NCI-H187 (cell line): ENCODE measurements around the gene KRTCAP3.

ENCODE experiments used
- DNase-seq, 2 experiments: peaks; one replicate each; lab custom pipeline; 2025; lab: John Stamatoyannopoulos, UW

KRTCAP3 gene

GRCh38 chr2:27441226-27441926 lies 805 bp upstream of the KRTCAP3 start:
- no peak for DNase-seq

DNA sequence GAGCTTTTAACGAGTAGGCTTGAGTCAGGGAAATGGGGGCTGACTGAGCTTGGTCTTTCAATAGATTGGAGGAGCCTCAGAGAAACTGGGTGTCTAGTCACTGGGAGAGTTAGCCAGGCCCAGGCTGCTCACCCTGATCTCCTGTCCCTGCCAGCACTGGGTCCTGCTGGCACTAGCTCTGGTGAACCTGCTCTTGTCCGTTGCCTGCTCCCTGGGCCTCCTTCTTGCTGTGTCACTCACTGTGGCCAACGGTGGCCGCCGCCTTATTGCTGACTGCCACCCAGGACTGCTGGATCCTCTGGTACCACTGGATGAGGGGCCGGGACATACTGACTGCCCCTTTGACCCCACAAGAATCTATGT lies 720 bp downstream of the KRTCAP3 start:
- no peak for DNase-seq

DNA sequence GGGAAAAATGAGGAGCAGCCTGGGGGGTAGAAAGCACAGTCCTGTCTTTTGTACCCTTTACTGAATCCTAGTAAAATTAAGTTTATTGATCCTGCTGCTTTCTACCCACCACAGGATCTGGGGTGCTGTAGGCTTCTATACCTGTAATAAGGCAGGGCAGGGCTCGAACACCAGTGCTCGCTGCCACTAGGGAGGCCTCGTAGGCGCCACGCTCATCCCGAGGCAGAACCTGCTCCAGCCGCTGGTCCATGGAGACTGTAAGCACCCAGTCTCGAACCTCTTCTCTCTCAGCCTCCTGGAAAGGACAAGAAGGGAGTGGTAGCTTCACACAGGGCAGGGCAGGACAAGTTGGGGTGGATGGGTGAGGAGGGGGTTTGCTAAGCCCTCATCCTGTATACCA lies 3.0 kb downstream of the KRTCAP3 start:
- DNase-seq: no peak

DNA sequence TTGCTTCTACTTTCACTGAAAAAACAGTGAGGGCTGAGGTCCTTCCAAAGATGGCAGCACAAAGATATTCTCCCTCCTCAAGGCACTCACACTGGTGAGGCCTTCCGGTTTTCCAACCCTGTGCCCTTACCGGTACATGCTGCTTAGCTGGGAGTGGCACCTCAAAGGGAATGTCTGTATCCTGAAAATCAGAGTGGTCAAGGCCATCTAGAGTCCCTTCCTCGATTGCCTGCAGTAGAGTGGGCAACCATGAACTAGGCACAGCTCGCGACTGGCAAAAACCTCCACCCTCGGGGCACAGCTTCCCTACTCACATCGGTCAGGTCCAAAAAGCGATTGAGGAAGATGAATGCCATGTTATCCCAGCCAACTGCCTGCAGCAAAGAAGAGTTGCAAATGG lies 3.4 kb downstream of the KRTCAP3 start:
- DNase-seq: no peak

GRCh38 chr2:27446057-27446456 lies 3.9 kb downstream of the KRTCAP3 start:
- no peak for DNase-seq

DNA sequence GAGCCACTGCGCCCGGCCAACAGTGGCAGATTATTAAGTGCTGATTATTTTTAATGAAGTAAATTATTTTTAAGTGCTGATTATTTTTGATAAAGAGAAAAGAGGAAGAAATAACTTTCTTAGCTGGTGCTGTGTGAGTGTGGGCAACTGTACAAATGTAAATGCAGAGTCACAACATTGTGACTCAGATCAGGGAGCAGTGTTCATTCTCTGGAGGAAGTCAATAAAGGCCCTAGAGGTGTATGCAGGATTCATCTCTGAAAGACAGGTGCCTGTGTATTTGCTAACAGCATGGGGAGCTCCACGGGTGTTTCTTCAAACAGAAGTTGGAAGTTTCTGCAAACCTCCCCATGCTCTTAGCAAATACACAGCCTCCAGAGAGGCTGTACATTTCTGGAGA lies 6.2 kb downstream of the KRTCAP3 start:
- DNase-seq: no peak

- DNase-seq: no peak
Measured at GRCh38 chr2:27451095-27451494, 8.9 kb downstream of the KRTCAP3 start.

DNA sequence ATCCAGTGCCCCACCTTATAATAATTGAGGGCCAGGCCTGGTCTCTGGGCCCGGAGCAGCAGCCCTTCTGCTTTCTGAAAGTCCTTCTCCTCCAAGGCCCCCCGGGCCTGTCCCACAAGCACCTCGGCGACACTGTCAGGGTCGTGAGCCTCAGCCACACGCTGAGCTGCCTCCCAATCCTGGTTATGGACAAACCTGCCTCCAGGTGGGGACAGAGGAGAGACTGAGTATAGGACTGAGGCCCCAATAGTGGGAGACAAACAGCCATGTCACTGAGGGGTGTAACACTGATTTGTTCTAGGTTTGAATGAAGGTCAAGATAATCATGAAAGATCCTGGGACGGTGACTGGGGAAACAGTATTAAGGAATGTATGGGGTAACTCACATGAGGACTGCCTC lies 11.8 kb downstream of the KRTCAP3 start:
- DNase-seq: no peak

GRCh38 chr2:27461118-27461517 lies 18.9 kb downstream of the KRTCAP3 start:
- DNase-seq: no peak

DNA sequence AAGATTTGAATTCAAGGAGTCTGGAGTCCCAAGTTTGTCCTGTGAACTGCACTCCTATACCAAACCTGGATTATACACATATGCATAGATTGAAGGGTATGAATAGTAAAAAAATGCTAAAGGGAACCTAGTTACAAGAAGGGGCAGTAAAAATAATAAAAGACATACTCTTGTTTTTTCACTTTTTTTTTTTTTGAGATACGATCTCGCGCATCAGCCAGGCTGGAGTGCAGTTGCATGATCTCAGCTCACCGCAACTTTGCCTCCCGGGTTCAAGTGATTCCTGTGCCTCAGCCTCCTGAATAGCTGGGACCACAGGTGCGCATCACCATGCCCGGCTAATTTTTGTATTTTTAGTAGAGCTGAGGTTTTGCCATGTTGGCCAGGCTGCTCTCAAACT lies 22.3 kb downstream of the KRTCAP3 start:
- no peak for DNase-seq

DNA sequence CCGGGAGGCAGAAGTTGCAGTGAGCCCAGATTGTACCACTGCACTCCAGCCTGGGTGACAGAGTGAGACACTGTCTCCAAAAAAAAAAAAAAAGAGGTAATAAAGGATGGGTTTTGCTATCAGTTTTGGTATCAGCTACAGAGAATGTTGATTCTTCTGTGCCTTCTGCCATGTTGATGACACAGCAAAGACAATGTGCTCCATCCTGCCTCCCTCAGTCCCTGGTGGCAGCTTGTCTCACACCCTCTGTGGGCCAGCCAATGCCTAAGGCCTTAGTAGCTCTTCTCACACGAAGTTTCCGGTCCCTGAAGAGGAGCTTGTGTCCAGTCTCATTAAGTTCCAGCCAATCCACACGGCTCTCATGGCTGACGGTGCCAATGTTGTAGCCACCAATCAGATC lies 29.8 kb downstream of the KRTCAP3 start:
- no peak for DNase-seq

DNA sequence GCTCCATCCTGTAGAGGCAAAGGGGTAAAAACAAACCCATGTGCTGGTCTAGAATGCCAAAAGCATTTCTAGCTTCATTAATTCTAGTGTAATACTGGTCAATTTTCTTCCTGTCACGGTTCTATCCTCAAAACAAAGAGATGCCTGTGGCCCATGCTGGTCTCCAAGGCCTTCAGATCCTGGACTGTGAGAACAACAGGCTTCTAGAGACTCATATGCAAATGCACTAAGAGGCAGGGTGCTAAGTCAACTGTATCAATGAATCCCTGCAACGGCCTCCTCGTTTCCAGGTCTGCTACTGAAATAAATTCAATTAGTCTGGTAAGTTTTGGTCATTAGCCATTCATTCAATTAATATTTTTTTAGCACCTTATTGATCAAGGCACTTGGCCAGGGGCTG lies 43.3 kb downstream of the KRTCAP3 start:
- no peak for DNase-seq

DNA sequence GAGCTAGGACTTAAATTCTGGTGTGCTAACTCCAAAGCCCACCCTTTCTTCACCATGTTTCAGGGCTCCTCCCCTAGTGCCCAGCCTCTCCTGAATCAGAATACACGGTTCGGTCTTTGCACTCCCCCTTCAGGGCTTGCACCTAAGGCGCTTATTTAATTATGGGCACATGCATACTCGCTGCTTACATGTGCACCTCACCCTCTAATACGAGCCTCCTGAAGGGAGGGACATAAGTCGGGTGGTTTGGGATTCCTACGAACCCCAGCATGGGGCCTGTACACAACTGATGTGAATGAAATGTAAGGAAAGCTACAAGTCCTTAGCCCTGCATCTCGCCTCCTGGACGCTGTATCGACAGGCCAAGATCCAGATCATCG lies 46.9 kb downstream of the KRTCAP3 start:
- DNase-seq: no peak

DNA sequence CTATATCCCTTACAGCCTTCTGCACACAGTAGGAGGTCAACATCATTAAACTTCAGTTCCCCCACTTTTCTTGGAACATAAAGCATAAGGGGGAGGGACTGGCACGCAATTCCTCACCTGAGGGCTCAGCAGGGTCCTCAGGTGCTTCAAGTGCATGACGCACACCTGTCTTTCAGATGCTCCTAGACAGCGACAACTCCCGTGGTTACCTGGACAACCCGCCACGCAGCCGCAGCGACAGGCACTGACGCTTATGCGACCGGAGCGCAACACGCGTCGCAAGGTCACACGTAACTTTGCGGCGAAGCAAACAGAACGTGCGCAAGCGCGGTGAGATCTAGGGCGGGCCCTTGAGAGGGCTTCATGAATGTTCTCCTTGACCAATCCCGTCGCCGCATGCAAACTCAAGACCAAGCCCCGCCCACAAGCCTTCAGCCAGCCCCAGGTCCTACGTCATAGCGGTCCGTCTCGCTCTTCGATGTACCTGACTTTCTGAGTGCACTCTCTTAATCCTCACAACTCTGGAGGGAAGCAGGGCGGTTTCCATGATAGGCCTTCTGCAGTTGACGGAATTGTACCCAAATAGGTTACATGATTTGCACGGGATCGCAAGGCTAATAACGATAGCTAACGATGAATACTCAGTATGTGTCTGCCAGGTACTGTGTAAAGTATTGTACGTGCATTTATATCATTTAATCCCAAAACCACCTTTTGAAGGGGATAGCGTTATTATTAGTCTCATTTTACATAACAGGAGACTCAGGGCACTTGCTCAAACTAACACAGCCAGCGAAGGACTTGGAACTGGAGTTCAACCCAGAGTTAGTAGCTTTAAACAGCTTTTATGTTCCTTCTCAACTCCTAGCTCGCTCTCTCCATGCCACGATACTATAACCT lies 47.6 kb downstream of the KRTCAP3 start, which contains the start of gene IFT172:
Gene IFT172, minus strand, starts transcription at position 246 of the 900 bp plus-strand sequence. Its CDS starts 90 bp downstream, at position 156.
- peak; percentile 99 to 100 for DNase-seq

DNA sequence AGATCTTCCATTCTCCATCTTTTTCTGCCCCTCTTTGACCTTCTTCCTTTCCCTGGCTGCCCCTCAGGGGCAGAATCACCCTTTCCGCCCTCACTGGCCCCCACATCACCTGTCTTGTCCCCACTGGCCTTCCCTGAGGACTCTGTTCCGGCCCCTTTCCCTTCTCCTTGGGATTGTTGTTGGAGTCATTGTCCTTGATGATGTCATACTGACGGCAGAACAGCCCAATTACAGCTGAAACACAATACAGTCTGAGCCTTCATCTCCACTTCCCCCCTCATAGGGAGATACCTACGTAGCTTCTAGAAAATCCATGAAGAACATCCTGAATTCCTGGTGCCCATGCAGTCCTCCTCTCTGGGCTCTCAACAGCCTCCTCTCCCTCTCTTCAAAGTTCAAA lies 50.4 kb downstream of the KRTCAP3 start:
- no peak for DNase-seq

DNA sequence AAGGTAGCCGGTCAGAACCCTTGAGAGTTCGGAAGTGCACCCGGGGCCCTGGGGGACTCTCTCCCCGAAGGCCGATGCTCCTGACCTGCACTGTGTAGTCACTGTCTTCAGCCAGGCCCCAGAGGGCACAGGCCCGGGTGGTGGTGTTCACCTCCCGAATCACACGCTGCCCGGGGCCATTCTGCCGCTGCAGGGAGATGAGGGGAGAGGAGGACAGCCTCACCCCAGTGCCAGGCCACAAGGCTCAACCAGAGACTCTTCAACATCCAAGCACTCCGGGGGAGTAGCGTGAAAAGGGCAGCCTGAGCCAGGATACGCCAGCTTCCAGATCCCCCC lies 51.7 kb downstream of the KRTCAP3 start:
- DNase-seq: no peak
